Fibroblast of lung (primary cell): ENCODE results near the gene SUGCT. TPM values are rescaled to one million over a fixed set of nuclear protein-coding genes. Genes with fewer than 3 reads are reported as not detected.

Experiments
- DNase-seq, 2 donors: peaks; one replicate each; pipeline versions ENCODE4 v3.0.0 to v3.0.0-alpha.2; 2010; ENCODE audit warnings: low read depth in 2 of 2
- H2AFZ ChIP-seq: 2 replicates; pipeline ENCODE4 v1.5.1; 2012; ENCODE audit warnings: low read length, control low read depth, inconsistent platforms
- H3K27ac ChIP-seq: 2 replicates; pipeline ENCODE4 v1.5.1; 2011; ENCODE audit warnings: low read length, control low read depth; ENCODE audit not compliant: insufficient read depth
- H3K27me3 ChIP-seq: 2 replicates; pipeline ENCODE4 v1.5.1; 2011; ENCODE audit warnings: mild to moderate bottlenecking, low read length; ENCODE audit not compliant: control insufficient read depth, insufficient read depth
- H3K36me3 ChIP-seq: 2 replicates; pipeline ENCODE4 v1.5.1; 2011; ENCODE audit warnings: low read length; ENCODE audit not compliant: control insufficient read depth, insufficient read depth
- H3K4me1 ChIP-seq: 2 replicates; pipeline ENCODE4 v1.5.1; 2011; ENCODE audit warnings: low read length; ENCODE audit not compliant: control insufficient read depth, insufficient read depth; ENCODE audit errors: extremely low read depth
- H3K4me2 ChIP-seq: 2 replicates; pipeline ENCODE4 v1.5.1; 2011; ENCODE audit warnings: low read length, control low read depth; ENCODE audit not compliant: insufficient read depth; ENCODE audit errors: extremely low read depth
- H3K4me3 ChIP-seq, 4 experiments: fragments of 200-600 bp in 1 of 4; sonication (generic) in 1 of 4; replicated peaks in 1 of 4; 2 replicates each; pipeline ENCODE4 v1.5.1; 2011 to 2016; ENCODE audit warnings: low read length in 4 of 4, low read depth in 3 of 4, mild to moderate bottlenecking in 3 of 4, control low read depth in 2 of 4, inconsistent platforms in 1 of 4, mixed read lengths in 1 of 4; ENCODE audit not compliant: insufficient read depth in 1 of 4; ENCODE audit errors: control extremely low read depth in 1 of 4
- H3K79me2 ChIP-seq: 2 replicates; pipeline ENCODE4 v1.5.1; 2012; ENCODE audit warnings: mild to moderate bottlenecking, low read length, inconsistent platforms; ENCODE audit not compliant: control insufficient read depth, insufficient read depth
- H3K9ac ChIP-seq: 2 replicates; pipeline ENCODE4 v1.5.1; 2011; ENCODE audit warnings: mild to moderate bottlenecking, low read length, control low read depth; ENCODE audit not compliant: insufficient read depth
- H3K9me3 ChIP-seq: 2 replicates; pipeline ENCODE4 v1.5.1; 2012; ENCODE audit warnings: low read depth, low read length; ENCODE audit not compliant: control insufficient read depth, insufficient read depth
- H4K20me1 ChIP-seq: 2 replicates; pipeline ENCODE4 v1.5.1; 2011; ENCODE audit warnings: low read length; ENCODE audit not compliant: control insufficient read depth, insufficient read depth; ENCODE audit errors: extremely low read depth
- EZH2 ChIP-seq: IDR thresholded peaks from 2 replicates; pipeline ENCODE4 v1.5.1; 2012; ENCODE audit warnings: low read length, control low read depth, mild to moderate bottlenecking; ENCODE audit errors: missing control alignments
- polyA plus RNA-seq, 2 donors: library from polyadenylated mRNA; depleted of rRNA in 1 of 2; stranded (reverse) in 1 of 2; unstranded in 1 of 2; fragments of >200 nt; gene quantifications; 2 replicates each; pipeline ENCODE4 v1.2.1, GENCODE V29; 2011 to 2012; ENCODE audit warnings: missing spikeins in 1 of 2
- total RNA-seq: library from RNA; depleted of rRNA; stranded (reverse); fragments of >200 nt; gene quantifications from 2 replicates; pipeline ENCODE4 v1.2.1, GENCODE V29; 2014
- TF ChIP-seq, protein P1 (sequence below), 2 donors: IDR thresholded peaks in 1 of 2; conservative IDR thresholded peaks in 1 of 2; 1 replicate in 1 of 2; 2 replicates in 1 of 2; pipeline ENCODE4 v1.5.1; 2011 to 2012; ENCODE audit warnings: low read length in 2 of 2, control low read depth in 1 of 2, inconsistent platforms in 1 of 2, low read depth in 1 of 2, mild to moderate bottlenecking in 1 of 2

The SUGCT gene
- total and polyA plus RNA-seq, 2 donors (not counting 1 experiment from before 2014, with no cell fraction given), result 8.4 to 16.5 TPM

DNA sequence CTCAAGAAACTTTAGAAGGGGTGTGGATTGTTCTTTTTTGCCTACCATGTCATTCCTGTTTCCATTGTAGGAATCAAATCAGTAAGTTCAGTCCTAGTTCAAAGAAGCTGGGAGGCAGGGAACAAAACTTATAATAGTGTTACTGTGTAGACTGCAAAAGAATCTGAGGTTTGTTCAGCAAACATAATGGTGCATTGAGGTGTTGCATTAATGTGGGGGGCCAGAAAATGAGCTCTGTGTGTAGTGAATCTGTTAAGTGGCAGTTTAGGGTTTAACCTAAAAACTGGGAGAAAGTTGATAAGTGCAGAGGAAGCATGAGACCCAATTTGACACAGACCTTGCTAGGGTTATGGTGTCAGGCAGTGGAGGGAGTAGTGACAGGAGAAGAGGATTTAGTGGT is 197.7 kb downstream of the SUGCT start:
- Histone ChIP-seq H2AFZ (no peak overlapping the region), H3K36me3 (no peaks in the 10 kb centered on the region), H3K27ac (no peak overlapping the region), H3K4me1 (no peaks in the 10 kb centered on the region), H3K27me3 (no peaks in the 10 kb centered on the region), H3K4me3 (no peak overlapping the region), H3K9ac (no peak overlapping the region), H3K79me2 (no peaks in the 10 kb centered on the region), H3K4me2 (no peak overlapping the region), H4K20me1 (no peaks in the 10 kb centered on the region), H3K9me3 (no peaks in the 10 kb centered on the region)
- TF ChIP-seq EZH2, result no peak
- DNase-seq, result no peak

DNA sequence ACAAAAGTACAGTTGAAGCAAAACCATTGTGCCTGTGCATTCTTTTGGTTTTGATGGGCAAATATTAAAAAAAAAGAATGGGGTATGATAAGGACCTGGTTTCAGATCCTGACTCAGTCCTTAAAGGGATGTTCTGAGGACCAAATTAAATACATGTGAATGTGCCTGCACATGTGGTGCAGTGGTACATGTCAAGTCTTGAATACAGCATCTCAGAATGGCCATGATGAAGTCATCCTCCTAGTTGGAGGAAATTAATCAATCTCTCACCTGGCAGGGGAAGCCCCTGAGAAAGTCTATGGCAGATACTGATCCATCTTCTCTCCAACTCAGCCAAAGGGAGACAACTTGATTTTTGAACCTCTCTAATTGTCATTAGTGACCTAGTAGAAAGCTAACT is 207.0 kb downstream of the SUGCT start:
- Histone ChIP-seq H4K20me1 (no peaks in the 10 kb centered on the region), H3K27me3 (no peaks in the 10 kb centered on the region), H2AFZ (no peak overlapping the region), H3K4me3 (no peak overlapping the region), H3K79me2 (no peaks in the 10 kb centered on the region), H3K27ac (no peak overlapping the region), H3K9me3 (no peaks in the 10 kb centered on the region), H3K9ac (no peak overlapping the region), H3K4me2 (no peak overlapping the region), H3K4me1 (no peaks in the 10 kb centered on the region), H3K36me3 (no peaks in the 10 kb centered on the region)
- no peak for DNase-seq
- TF ChIP-seq, protein P1, sequence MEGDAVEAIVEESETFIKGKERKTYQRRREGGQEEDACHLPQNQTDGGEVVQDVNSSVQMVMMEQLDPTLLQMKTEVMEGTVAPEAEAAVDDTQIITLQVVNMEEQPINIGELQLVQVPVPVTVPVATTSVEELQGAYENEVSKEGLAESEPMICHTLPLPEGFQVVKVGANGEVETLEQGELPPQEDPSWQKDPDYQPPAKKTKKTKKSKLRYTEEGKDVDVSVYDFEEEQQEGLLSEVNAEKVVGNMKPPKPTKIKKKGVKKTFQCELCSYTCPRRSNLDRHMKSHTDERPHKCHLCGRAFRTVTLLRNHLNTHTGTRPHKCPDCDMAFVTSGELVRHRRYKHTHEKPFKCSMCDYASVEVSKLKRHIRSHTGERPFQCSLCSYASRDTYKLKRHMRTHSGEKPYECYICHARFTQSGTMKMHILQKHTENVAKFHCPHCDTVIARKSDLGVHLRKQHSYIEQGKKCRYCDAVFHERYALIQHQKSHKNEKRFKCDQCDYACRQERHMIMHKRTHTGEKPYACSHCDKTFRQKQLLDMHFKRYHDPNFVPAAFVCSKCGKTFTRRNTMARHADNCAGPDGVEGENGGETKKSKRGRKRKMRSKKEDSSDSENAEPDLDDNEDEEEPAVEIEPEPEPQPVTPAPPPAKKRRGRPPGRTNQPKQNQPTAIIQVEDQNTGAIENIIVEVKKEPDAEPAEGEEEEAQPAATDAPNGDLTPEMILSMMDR (conservative IDR thresholded peaks at IDR 0.05 in 1 of 2, IDR thresholded peaks at IDR 0.05 in 1 of 2; ENCODE audit: low read depth in 1 of 2, low read length in 2 of 2), result no peak
- no peak for TF ChIP-seq EZH2

DNA sequence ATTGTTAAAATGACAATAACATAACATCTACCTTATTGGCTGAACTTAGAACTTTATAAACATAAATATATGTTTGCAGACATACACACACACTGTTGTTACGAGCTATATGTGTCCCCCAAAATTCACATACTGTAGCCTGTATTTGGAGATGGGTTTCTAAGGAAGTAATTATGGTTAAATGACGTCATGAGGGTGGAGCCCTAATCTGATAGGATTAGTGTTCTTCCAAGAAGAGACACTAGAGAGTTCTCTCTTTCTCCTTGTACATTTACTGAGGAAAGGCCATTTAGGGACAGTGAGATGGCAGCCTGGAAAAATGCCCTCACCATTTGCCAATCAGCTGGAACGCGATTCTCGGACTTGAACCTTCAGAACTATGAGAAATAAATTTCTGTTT is 211.7 kb downstream of the SUGCT start:
- no peak overlapping the region for H3K4me3 ChIP-seq
- H3K9ac ChIP-seq, result no peak overlapping the region
- H3K36me3 ChIP-seq, result no peaks in the 10 kb centered on the region
- H3K4me1 ChIP-seq, result no peaks in the 10 kb centered on the region
- H2AFZ ChIP-seq, result no peak overlapping the region
- H3K27me3 ChIP-seq, result no peaks in the 10 kb centered on the region
- no peak overlapping the region for H3K4me2 ChIP-seq
- H4K20me1 ChIP-seq, result no peaks in the 10 kb centered on the region
- H3K27ac ChIP-seq, result no peak overlapping the region
- DNase-seq, result no peak
- no peaks in the 10 kb centered on the region for H3K79me2 ChIP-seq
- no peak for TF ChIP-seq EZH2
- TF ChIP-seq, protein P1 (conservative IDR thresholded peaks at IDR 0.05 in 1 of 2, IDR thresholded peaks at IDR 0.05 in 1 of 2; ENCODE audit: low read depth in 1 of 2, low read length in 2 of 2), result no peak
- no peaks in the 10 kb centered on the region for H3K9me3 ChIP-seq
